ENCODE results near the gene IL36B. TPM values are rescaled to one million over a fixed set of nuclear protein-coding genes. Genes with fewer than 3 reads are reported as not detected.

The IL36B gene
- polyA plus RNA-seq, 1 of the 3 experiments (the other 2 are of a cell fraction) = not detected

DNA sequence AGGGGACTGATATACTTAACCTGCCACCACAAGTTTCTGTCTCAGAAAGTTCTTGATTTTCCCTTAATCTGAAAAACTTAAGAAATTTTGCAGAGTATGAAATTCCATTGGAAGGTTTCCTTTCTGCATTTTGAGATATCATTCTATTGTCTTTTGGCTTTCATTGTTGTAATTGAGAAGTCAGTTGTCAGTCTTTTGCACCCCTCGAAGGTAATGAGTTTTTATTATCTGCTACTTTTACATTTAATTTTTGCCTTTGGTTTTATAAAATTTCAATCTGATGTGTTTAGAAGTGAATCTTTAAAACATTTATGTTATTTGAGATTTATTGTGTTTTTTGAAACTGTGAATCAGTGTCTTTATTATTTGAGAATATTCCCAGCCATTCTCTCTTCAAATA, 52.2 kb downstream of the IL36B start (continued):
- TF ChIP-seq, protein P1, sequence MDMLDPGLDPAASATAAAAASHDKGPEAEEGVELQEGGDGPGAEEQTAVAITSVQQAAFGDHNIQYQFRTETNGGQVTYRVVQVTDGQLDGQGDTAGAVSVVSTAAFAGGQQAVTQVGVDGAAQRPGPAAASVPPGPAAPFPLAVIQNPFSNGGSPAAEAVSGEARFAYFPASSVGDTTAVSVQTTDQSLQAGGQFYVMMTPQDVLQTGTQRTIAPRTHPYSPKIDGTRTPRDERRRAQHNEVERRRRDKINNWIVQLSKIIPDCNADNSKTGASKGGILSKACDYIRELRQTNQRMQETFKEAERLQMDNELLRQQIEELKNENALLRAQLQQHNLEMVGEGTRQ (IDR thresholded peaks at IDR 0.05; ENCODE audit: borderline replicate concordance, low read depth, low read length) = no peak
- no peak for TF ChIP-seq GATA2 (CRISPR knock-in tag; IDR thresholded peaks at IDR 0.05)
- no peak for TF ChIP-seq RXRA (IDR thresholded peaks at IDR 0.05; ENCODE audit: borderline replicate concordance, low read depth)
- no peak for TF ChIP-seq SIN3A (IDR thresholded peaks at IDR 0.05; ENCODE audit: borderline replicate concordance, low read depth, low read length)
- no peak for TF ChIP-seq JUND (IDR thresholded peaks at IDR 0.05)
- no peak for TF ChIP-seq ELF1 (IDR thresholded peaks at IDR 0.05)
- TF ChIP-seq YY1 (IDR thresholded peaks at IDR 0.05; ENCODE audit: low read depth) = no peak
- no peak for TF ChIP-seq EZH2phosphoT487 (IDR thresholded peaks at IDR 0.05; ENCODE audit: borderline replicate concordance, low read depth)
- TF ChIP-seq, protein P2, sequence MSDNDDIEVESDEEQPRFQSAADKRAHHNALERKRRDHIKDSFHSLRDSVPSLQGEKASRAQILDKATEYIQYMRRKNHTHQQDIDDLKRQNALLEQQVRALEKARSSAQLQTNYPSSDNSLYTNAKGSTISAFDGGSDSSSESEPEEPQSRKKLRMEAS (IDR thresholded peaks at IDR 0.05; ENCODE audit: low read depth) = no peak

DNA sequence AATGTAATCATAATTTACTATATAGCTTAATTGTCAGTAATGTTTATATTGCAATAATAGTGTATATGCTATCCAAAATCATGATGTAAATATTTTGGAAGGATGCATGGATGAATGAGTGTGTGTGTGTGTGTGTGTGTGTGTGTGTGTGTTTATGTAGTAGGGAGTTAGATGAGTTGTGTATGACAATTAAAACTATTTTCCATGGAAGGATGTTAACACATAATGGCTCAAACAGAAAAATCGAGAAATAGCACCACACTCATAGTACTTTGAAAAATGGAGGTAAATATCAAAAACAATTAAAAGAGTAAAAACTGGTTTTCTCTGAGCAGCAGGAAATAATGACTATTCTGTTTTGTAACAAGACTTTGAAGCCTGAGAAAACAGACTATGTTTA, 55.5 kb downstream of the IL36B start:
- Histone ChIP-seq H3K27me3 (ENCODE audit: insufficient read depth) (no peaks in the 10 kb centered on the region; the same call in 1 of the 2 replicates), H3K9me2 (no peaks in the 10 kb centered on the region), H3K4me2 (no peak overlapping the region), H3F3A (replicated peaks; ENCODE audit: insufficient read depth) (no peaks in the 10 kb centered on the region), H3K27ac (ENCODE audit: low read depth in 2 of 2, low read length in 1 of 2) (no peak overlapping the region), H3K9me3 (no peaks in the 10 kb centered on the region), H3K79me2 (ENCODE audit: insufficient read depth) (no peaks in the 10 kb centered on the region; the same call in 1 of the 2 replicates), H2AFZ (ENCODE audit: low read depth) (no peak overlapping the region), H3K36me3 (replicated peaks in 1 of 2; ENCODE audit: control insufficient read depth in 1 of 2, insufficient read depth in 2 of 2, low read length in 1 of 2) (no peaks in the 10 kb centered on the region), H3K4me1 (ENCODE audit: control insufficient read depth in 1 of 2, insufficient read depth in 2 of 2, low read depth in 1 of 2, low read length in 1 of 2) (no peaks in the 10 kb centered on the region), H3K9ac (no peak overlapping the region), H3K4me3 (ENCODE audit: low read depth in 2 of 2, low read length in 1 of 2) (no peak overlapping the region), H4K20me1 (ENCODE audit: insufficient read depth) (no peaks in the 10 kb centered on the region)
- TF ChIP-seq NRF1 (IDR thresholded peaks at IDR 0.05; ENCODE audit: low read depth, low read length) (no peak), EP300 (IDR thresholded peaks at IDR 0.05; ENCODE audit: borderline replicate concordance in 1 of 2, low read depth in 1 of 2, low read length in 1 of 2) (no peak), GATA2 (CRISPR knock-in tag; IDR thresholded peaks at IDR 0.05) (no peak), POLR2AphosphoS5 (IDR thresholded peaks at IDR 0.05; ENCODE audit: low read depth, low read length) (no peak), JUND (IDR thresholded peaks at IDR 0.05) (no peak), RAD21 (IDR thresholded peaks at IDR 0.05; ENCODE audit: low read length) (no peak), FOXJ3 (CRISPR knock-in tag; IDR thresholded peaks at IDR 0.05) (no peak)
- TF ChIP-seq, protein P3, sequence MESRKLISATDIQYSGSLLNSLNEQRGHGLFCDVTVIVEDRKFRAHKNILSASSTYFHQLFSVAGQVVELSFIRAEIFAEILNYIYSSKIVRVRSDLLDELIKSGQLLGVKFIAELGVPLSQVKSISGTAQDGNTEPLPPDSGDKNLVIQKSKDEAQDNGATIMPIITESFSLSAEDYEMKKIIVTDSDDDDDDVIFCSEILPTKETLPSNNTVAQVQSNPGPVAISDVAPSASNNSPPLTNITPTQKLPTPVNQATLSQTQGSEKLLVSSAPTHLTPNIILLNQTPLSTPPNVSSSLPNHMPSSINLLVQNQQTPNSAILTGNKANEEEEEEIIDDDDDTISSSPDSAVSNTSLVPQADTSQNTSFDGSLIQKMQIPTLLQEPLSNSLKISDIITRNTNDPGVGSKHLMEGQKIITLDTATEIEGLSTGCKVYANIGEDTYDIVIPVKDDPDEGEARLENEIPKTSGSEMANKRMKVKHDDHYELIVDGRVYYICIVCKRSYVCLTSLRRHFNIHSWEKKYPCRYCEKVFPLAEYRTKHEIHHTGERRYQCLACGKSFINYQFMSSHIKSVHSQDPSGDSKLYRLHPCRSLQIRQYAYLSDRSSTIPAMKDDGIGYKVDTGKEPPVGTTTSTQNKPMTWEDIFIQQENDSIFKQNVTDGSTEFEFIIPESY (IDR thresholded peaks at IDR 0.05; ENCODE audit: borderline replicate concordance, low read depth) = no peak
- 0% methylated on average over 1 of the region's 1 CpG for WGBS (ENCODE audit: low lambda C conversion rate)
- ChIA-PET CTCF (no interaction called here), POLR2A (no interaction called here)
- no peak for DNase-seq
